Renal cortical epithelial cell (primary cell): Measurements from ENCODE around the gene CLCN1. TPM values are rescaled to one million over a fixed set of nuclear protein-coding genes. Genes with fewer than 3 reads are reported as not detected.

Source experiments
- DNase-seq: peaks from one replicate; pipeline ENCODE4 v3.0.0-alpha.2; 2011; ENCODE audit warnings: low read depth
- total RNA-seq: library from RNA; depleted of rRNA; stranded (reverse); fragments of >200 nt; gene quantifications from 2 replicates; pipeline ENCODE4 v1.2.3, GENCODE V29; 2014

Gene CLCN1
- total RNA-seq, 1 donor from 2014 or later = not detected

GRCh38 chr7:143363016-143363937 lies 47.4 kb downstream of the CLCN1 start:
- no peak for DNase-seq

DNA sequence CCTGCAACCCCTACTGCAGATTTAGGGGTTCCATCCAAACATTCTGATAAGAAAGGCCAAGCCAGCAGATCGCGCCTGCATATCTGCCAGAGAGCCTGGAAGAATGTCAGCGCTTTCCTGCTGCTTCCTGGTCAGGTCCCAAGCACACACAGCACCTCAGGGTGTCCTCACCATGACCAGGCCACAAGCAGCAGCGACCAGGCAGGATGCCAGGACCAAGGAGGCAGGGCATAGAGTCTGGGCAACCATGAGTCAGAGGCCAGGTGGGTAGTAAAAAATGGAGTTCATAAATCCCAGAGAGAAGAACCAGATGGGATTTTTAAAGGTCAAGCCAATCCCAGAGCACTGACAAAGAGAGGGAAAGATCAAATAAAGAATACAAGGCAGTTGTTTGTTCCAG lies 52.1 kb downstream of the CLCN1 start:
- peak; percentile 86 for DNase-seq

DNA sequence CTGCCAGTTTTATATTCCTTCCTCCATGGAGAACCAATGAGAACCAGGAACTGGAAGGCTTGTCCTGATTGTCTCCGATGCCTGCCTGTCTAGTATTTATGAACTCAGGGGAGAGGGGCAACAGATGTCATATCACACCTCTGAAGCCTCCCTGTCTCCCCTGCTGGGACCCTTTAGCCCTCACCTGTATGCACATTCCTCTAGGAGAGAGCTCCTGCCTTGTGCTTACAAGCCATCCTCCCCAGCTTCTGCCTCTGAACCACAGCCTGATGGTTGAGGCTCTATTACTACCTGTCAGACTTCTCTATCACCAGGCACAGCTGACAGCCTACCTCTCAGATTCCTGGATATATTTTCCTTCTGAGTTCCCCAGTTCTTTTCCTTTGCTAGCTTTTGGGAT lies 52.5 kb downstream of the CLCN1 start:
- DNase-seq = no peak

- DNase-seq = peak; percentile 73
Measured at GRCh38 chr7:143369678-143370651, 54.1 kb downstream of the CLCN1 start.

- DNase-seq = peak; percentile 57
Measured at GRCh38 chr7:143372070-143372469, 56.2 kb downstream of the CLCN1 start.

- DNase-seq = no peak
Measured at GRCh38 chr7:143373255-143373794, 57.4 kb downstream of the CLCN1 start.

GRCh38 chr7:143374561-143374960 lies 58.6 kb downstream of the CLCN1 start:
- no peak for DNase-seq

- no peak for DNase-seq
Measured at GRCh38 chr7:143375298-143376034, 59.6 kb downstream of the CLCN1 start.

- DNase-seq = no peak
Measured at GRCh38 chr7:143376396-143376795, 60.5 kb downstream of the CLCN1 start.

DNA sequence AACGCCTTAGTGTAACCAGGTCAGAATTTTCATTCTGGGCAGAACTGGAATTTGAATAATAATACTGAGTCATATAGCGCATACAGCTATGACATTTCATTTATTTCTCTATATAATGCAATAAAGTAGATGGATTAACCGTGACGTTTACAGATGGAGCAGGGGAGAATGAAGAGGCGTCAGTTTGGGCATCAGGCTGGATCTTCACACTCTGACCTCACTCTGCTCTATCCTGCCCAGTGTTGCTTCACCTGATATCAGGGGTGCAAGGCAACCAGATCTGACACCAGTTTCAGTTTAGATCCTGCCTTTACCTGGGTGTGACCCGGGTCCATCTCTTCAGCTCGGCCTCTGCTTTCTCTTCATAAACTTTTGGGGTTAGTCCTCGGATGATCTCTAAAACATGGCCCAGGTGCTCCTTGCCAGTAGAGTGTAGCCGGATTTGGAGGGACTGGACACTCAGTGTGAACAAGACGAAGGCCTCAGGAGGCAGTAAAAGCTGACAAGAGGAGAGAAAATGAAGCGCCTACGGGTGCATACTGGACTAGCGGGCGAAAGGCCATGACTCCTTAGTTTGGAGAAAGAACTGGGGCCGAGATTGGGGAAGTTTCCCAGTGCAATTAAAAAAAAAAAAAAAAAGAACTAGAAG lies 63.8 kb downstream of the CLCN1 start:
- no peak for DNase-seq

GRCh38 chr7:143380260-143380645 lies 64.3 kb downstream of the CLCN1 start:
- DNase-seq = peak; percentile 67

- DNase-seq = peak; percentile 58
Measured at GRCh38 chr7:143380646-143381426, 64.9 kb downstream of the CLCN1 start, which contains the start of gene ZYX. Gene ZYX (plus strand): TSS chr7:143381345. CDS start chr7:143381572, 227 bp downstream.

GRCh38 chr7:143381427-143382125 lies 65.7 kb downstream of the CLCN1 start:
- DNase-seq = peak; percentile 56

DNA sequence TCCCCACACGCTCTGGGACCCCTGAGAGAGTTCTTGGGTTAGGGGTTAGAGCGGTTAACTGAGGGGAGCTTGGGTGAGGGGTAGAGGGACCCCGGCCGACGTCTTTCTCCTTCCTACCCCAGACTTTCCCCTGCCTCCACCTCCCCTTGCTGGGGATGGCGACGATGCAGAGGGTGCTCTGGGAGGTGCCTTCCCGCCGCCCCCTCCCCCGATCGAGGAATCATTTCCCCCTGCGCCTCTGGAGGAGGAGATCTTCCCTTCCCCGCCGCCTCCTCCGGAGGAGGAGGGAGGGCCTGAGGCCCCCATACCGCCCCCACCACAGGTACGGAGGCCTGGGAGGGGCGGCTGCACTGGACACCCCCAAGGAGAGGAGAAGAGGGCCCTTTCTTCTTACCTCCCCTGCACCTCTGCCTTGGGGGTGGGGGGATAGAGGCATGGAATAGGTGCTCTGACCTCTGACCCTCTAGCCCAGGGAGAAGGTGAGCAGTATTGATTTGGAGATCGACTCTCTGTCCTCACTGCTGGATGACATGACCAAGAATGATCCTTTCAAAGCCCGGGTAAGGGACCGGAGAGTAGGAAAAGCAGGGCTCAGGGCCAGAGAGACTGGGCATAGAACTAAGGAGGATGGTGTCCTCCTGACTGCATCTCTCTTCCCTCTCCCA lies 66.3 kb downstream of the CLCN1 start:
- no peak for DNase-seq

- DNase-seq = no peak
Measured at GRCh38 chr7:143382791-143383641, 67.1 kb downstream of the CLCN1 start.

DNA sequence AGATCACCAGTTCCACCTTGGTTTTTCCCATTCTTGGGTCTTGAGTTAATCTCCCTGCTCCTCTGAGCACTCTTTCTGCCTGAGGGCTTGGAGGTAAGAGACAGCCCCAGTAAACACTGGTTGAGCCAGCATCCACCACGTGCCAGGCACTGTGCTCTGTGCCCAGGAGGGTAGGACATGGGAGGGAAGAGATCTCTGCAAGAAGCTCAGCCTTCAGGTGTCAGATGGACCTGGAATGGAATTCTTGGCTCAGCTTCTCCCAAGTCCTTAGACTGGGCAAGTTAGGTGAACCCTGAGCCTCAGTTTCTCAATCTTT lies 67.7 kb downstream of the CLCN1 start:
- no peak for DNase-seq

DNA sequence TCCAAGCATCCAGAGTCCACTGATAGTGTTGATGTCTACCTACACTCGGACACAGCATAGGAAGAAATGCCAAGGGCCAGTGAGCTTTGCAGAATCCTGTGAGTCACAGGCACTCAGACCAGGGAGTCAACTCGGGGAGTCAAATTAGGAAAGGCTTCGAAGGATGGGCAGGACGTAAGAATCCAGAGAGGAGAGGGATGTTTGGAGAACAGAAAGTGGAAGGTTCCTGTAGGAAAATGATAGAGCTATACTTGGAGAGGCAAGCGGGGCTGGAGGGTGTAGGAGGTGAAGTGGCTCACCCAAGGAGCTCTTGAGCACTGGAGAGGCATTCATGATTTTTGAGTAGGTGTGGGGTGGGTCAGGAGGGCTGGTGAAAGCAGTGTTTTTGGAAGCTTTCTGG lies 68.2 kb downstream of the CLCN1 start:
- DNase-seq = no peak
